ENCODE measurements around the gene GRPR.

GRCh38 chrX:16199343-16199742, 76.0 kb downstream of the GRPR start:
- no peak for TF ChIP-seq REST (IDR thresholded peaks at IDR 0.05; ENCODE audit: low read depth, low read length)
- no peak for TF ChIP-seq ZBTB33 (IDR thresholded peaks at IDR 0.05; ENCODE audit: borderline replicate concordance, low read depth)
- TF ChIP-seq SIN3A (IDR thresholded peaks at IDR 0.05; ENCODE audit: borderline replicate concordance, low read depth, low read length): no peak
- no peak for TF ChIP-seq ELF1 (IDR thresholded peaks at IDR 0.05)
- no peak for TF ChIP-seq FOXM1 (IDR thresholded peaks at IDR 0.05; ENCODE audit: low read depth)
- no peak for TF ChIP-seq MAX (IDR thresholded peaks at IDR 0.05; ENCODE audit: low read depth)
- no peak for TF ChIP-seq CTCF (IDR thresholded peaks at IDR 0.05)
- TF ChIP-seq YY1 (IDR thresholded peaks at IDR 0.05; ENCODE audit: low read depth): no peak
- no peak for TF ChIP-seq SMC3 (IDR thresholded peaks at IDR 0.05; ENCODE audit: low read depth, low read length)
- TF ChIP-seq RAD21 (IDR thresholded peaks at IDR 0.05; ENCODE audit: low read length): no peak
